ENCODE results near the gene CFAP46.
"Not testable (repeated sequence)": the region's sequence is repeated elsewhere in the genome, so short reads cannot be mapped to it uniquely, and the experiment has no call there.

Gene CFAP46

DNA sequence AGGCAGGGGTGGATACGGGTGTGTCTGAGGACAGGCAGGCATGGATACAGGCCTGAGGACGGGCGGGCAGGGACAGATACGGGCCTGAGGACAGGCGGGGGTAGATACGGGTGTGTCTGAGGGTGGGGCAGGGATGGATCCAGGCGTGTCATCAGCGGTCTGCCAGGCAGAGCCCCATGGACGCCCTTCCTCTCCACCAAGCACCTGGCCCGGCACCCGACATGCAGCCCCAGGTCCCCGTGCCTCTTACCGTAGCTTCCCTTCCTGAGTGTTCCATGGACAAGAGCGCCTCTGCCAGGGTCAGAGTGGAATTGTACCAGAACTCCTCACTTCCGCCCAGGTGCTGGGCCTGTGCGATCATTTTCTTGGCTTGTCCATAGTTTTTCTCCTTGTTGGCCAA lies 81.8 kb downstream of the CFAP46 start:
- no peak for DNase-seq

DNA sequence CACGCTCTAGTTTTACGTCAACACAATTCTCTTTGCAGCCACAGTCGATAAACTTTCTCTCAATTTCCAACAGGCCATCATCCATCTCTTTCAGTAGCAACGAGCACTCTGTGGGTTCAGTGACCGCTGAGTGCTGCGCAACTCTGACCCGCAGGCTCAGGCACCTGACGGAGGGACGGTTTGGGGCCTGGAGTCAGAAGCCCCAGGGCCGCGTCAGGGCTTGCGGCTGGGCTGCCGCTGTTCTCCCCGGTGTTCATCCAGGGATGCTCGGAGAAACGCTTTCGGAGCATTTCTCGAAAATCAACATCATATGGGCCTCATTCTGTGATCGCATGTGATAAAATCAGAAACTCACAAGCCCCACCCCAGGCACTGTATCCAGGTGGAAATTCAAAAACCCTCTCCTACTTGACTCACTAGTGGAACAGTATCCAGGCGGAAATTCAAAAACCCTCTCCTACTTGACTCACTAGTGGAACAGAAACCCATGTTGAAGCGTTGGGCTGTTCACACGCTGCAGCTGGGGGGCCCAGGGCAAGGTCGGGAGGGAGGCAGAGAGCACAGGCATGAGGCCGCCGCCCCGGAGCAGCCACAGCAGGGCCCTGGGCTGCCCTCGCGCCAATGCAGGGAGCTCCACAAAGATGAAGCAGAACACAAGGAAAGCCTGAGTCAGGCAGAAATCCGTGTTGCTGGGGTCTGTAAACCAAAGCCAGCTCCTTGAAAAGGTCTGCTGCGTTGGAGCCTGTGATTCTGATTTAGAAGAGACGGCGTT lies 83.1 kb downstream of the CFAP46 start:
- no peak for DNase-seq

DNA sequence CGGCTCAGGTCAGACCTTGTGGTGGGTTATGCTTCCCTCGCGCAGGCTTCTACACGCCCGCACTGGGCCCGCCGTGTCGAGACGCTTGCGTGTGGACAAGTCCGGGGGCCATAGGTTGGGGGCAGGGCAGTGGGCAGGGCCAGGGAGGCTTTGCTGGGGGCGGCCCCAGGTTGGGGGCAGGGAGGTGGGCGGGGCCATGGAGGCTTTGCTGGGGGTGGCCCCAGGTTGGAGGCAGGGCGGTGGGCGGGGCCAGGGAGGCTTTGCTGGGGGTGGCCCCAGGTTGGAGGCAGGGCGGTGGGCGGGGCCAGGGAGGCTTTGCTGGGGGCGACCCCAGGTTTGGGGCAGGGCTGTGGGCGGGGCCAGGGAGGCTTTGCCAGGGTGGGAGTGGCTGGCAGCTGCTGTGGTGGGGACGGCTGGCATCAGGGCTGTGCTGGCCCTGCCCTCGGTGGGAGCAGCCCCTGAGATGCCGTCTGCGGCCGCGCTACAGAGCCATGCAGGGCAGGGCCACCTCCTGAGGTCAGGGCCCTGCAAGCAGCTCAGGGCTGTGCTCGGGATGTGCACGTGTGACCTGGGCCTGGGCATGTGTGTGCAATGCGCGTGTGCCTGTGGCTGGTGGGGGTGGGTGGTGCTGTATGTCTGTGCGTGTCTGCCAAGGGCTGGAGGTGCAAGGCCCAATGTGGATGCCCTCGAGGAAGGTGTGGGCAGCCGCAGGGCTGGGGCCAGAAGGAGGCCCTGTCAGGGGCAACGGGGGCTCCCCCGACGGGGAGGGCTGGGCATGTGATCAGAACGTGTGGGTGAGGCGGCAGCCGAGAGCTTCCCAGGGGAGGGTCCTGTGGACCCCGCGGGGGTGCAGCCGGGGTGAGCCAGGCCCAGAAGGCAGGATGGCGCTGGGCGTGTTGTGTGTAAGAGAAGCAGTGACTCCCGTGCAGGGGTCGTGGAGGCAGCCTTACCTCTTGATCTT lies 84.0 kb downstream of the CFAP46 start:
- no peak for DNase-seq

DNA sequence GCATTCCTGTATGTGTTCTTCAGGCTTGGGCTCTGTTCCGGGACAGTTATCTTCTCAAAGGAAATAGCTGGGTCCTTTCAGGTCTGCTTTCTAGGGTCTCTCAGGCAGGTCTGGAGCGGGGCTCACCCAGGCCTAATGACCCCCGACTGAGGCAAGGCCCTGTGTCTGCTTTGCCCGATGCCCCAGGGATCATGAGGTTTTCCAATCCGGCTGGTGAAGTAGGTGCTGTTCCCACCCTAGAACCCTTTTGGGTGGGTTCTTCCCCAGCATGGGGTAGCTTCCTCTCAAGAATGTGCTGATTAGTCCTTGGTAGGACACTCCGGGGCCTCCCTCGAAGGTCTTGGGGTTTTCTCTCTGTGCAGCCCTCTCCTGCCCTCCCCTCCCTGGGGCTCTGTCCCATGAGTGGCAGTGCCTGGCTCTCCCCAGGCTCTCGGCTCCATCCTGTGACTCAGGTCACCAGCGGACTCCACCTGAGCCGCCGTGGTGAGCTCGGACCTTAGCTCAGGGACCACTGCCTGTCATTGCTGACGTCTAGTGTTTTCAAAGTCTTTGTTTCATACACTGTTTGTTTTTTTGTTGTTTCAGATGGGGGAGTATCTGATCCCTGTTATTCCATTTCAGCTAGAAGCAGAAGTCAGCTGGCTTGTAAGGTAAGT lies 85.4 kb downstream of the CFAP46 start:
- no peak for DNase-seq

DNA sequence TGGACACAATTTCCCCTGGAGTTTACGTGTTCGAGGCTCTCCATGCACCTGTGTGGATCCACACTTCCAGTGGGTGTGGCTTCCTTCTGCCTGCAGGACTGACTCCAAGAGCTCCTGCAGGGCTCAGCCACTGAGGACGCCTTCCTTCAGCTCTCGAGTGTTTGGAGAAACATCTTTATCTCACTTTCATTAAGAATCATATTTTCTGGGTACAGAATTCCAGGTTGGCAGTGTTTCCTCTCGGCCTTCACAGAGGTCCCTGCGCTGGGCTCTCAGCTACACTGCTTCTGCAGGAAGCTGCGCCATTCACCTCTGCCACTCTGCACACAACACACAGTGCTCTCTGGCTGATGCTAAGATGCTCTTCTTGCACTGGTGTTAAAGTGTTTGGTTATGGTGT lies 86.5 kb downstream of the CFAP46 start:
- no peak for DNase-seq

DNA sequence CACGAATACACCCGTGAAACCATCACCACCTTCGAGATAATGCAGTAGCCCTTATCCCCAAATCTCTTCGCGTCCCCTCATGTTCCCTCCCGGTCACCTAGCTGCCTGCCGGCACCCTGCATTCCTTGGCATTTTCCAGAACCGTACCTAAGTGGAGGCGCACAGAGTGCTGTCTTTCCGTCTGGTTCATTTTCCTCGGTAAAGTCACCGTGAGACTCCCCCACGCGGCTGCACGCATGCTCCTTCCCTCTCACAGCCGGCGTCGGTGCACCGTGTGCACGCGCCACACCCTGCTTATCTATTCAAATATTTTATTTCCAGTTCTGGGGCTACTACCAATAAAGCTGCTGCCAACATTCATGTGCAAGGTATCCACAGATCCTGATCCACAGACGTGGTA lies 90.9 kb downstream of the CFAP46 start:
- DNase-seq, result no peak

DNA sequence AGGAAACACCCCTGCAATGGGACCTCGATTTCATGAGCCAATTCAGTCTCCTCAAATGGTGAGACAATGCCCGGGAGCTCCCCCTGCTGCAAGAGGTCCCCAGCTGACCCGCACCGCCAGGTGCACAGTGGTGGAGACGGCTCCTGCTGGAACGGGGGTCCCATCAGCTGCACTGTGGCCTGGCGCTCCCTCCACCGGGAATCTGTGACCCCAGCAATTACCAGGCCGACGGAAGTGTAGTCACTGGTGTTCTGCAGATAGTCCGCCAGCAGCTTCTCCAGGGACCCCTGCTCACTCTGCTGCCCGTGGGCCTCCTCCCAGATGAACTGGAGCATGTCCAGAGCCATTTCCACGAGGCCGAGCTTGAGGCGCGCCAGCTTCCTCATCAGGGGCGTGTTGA lies 91.5 kb downstream of the CFAP46 start:
- DNase-seq, result no peak

DNA sequence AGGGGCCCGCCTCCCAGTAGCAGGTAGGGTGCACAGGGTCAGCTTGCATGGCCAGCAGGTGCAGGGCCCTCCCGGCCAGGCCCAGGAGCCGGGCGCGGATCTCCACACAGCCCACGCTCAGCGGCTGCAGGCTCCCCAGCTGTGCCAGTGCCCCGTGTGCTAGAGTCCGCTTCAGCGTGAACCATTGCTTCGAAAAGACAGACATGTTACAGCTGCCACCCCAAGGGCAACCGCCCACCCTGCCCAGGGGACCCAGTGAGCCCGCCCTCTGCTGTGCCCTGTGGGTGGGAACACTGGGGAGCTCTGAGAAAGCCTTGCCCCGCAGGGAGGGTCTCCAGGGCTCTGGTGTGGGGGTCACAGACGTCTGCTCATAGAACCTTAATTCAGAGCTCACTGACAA lies 92.1 kb downstream of the CFAP46 start:
- no peak for DNase-seq

DNA sequence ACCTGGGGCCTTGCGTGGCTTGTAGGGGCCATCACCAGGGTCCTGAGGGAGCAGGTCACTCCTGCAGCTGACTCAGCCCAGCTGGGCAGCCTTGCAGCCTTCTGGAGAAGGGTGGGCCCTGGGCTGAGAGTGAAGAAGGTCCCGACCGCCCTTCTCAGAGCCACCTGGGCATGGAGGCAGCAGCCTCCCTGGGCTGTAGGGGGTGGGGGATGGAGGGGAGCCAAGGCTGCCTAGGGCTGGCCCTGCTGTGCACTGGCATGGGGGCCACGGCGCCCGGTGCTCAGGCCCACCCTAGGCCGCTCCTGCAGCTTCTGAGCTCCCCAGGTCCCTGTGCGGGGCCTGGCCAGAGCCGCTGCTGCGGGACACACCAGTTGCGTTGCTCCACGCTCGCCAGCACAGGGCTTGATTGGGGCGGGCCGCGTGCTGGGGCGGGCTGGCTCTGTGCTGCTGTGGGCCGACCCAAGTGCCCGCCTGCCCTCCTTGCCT lies 92.8 kb downstream of the CFAP46 start:
- no peak for DNase-seq

DNA sequence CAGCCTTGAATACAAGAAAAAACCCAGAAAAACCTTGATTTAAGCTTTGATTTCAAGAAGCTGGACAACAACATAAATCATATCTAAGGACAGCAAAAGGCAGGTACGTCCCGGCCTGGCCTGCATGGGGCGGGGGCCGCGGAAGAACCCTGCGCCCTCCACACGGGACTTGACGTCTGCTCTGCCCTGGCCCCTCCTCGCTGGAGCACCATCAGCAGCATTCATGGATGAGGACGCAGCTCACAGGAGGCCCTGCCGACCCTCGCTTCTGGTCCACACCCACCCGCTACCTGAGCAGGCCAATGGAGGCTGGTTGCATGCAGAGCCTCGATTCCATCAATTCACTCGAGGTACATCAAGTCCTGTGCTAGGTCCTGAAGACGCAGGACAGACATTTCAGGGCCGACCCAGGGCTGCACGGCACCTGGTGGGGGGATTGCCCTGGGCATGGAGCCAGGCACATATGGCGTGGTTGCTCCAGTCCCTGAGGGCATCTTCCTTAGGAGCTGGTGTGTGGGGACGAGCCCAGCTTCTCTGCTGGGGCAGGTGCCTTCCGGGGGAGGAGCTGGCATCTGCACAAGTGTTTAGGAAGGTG lies 93.3 kb downstream of the CFAP46 start:
- no peak for DNase-seq

DNA sequence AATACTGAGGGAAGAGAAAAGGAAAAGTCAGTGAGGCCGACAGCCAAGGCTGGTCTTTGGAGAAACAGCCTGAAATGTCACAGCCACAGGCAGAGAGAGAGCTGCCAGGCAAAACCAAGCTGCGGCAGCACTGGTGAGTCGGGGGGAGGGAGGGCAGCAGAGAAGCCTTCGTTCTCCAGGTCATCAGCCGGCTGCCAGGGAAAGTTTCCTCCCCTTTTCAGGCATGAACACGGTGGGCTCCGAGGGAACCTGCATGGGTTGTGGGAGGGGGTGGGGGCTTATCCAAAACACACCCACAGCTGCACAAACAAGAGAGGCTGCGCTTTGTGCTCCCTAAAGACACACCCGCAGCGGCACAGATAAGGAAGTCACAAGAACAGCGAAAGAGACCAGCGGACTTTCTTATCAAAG lies 94.1 kb downstream of the CFAP46 start:
- no peak for DNase-seq

DNA sequence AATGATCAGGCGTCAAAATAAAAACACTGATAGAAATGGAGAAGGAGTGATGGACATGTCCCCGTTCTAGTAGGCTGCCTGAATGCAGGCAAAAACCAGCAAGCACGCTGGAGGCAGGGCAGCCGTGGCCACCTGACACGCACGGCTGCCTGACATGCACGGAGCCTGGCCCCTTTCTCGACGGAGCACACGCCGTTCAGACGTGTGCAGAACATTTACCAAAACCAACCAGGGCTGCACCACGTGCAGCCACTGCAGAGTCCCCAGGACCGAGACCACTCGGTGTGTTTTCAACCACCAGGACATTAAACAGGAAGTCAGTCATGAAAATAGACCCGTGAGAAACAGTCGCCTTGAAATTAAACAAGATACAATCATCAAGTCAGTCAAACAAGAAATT lies 94.5 kb downstream of the CFAP46 start:
- no peak for DNase-seq

DNA sequence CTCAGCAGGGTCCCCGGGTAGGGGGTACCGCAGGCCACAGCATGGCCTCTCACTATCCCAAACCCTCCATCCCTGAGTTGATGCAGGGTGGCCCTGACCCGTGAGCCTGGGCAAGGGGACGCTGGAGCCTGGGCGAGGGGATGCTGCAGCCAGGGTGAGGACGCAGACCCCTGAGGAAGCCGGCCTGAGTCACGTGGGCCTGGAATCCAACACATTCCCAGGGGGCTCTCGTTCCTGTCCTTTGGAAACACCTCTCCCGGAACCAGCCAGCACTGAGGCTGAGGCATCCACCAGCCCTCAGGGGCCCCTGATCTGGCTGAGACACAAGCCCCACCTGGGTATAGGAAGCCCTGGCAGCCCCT lies 95.0 kb downstream of the CFAP46 start:
- no peak for DNase-seq

DNA sequence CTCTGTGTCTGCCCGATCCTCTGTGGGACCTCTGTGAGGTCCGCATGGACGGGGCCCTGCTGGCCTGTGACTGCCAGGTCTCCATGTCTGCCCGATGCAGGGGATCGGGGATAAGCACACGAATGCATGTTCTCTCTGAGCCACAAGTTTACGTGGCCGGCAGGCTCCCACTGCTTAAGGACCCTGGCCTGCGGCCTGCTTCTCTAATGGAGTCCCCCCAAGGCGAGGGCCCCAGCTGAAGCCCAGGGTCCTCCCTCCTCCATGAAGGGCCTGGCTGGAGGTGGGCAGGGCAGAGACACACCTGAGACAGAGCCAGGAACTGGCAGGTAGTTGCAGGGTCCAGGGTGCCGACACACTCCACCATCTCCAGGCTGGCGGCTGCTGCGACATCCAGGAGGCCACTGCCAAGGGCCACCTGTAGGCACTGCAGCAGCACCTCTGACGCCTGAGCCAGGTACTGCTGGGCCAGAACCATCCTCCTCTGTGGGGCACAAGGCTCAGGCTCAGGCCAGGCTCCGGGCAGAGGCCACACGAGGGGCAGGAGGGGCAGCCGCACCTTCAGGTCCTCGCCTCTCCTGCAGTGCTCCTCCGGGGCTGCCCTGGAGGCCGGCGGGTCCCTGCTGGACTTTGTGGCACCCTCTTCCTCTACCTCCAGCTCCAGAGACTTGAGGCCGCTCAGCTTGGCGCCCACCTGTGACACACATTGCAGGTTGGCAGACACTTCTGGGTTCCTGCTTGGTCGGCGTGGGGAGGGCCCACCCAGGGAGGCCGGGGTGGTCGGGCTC lies 95.5 kb downstream of the CFAP46 start:
- no peak for DNase-seq

DNA sequence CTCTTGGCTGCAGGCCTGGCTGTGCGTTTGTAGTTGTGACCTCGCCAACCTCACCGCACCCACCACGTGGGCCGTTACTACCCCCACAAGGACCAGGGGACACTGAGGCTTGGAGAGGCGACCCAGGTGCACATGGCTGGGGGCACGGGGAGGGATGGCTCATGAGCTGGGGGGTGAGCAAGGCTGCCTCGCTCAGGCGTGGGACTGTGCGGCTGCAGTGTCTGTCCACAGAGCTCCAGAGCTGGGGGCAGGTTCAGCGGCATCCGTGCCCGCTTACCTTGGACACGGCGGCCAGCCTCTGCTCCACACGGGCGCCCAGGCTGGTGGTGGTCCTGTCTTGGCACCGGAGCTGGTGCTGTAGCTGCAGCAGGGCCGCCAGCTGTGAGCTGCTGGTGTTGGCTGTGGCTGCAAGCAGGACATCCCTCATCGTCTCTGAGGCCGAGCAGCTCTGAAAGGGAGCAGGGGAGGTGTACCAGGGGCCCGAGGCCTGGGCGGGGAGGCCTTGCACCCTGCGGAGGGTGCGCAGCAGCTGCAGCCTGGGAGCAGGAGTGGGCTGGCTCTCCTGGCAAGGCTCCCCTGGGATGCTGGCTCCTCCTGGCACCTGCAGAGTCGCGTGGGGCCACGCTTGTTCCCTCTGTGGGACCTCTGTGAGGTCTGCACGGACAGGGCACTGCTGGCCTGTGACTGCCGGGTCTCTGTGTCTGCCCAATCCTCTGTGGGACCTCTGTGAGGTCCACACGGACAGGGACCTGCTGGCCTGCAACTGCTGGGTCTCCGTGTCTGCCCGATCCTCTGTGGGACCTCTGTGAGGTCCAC lies 96.4 kb downstream of the CFAP46 start:
- no peak for DNase-seq

DNA sequence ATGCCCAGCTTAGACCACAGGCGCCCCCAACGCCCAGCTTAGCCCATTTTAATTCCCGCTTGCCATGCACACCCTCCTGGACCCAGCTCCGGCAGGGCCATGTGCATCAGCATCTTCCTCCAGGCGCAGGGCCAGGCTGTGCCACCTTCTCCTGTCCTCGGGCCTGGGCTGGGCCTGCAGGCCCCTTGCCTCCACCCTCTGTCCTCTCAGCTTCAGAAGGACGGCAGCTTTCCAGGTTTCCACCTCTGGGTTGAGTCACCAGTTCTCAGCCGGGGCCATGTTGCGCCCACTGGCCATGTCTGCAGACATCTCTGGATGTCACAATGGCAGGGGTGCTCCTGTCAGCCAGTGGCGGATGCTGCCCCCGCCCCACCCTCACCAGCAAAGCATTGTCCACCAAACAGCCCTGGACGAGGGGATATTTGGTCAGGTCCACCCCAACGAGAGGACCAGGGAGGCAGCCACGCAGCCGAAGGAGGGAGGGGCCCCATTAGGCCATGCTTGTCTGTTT lies 97.3 kb downstream of the CFAP46 start:
- no peak for DNase-seq

DNA sequence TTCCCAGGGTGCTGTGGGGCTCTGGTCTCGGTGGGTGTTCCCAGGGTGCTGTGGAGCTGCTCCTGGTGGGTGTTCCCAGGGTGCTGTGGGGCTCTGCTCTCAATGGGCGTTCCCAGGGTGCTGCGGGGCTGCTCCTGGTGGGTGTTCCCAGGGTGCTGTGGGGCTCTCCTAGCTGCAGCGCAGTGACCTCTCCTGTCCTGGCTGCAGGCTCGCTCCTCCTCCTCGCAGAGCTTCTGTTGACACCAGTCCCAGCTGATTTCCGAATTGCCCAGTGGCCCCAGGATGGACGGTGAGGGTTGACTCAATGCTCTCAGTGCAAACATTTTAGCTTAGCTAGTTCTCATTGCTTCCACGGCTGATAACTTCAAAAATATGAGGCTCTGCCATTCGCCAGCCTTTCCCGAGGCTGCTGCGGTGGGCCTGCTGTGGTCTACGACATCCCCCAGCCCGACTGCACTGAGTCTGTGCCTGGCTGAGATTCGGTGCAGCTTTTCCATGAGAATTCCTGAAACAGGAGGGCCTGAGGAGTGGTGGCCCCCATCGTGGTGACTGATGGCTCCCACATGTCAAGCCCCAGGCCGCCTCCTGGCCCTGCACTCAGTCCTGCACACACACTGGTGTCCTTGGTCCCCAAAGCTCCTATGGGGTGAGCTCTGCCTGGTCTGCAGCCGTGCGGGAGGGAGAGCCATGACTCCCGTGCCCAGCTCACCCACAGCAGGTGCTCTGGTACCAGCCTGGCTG lies 98.1 kb downstream of the CFAP46 start:
- no peak for DNase-seq

DNA sequence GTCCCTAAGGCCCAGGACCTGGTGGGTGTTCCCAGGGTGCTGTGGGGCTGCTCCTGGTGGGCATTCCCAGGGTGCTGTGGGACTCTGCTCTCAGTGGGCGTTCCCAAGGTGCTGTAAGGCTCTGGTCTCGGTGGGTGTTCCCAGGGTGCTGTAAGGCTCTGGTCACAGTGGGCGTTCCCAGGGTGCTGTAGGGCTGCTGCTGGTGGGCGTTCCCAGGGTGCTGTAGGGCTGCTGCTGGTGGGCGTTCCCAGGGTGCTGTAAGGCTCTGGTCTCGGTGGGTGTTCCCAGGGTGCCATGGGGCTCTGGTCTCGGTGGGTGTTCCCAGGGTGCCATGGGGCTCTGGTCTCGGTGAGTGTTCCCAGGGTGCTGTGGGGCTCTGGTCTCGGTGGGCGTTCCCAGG lies 99.1 kb downstream of the CFAP46 start:
- not testable (repeated sequence) for DNase-seq

DNA sequence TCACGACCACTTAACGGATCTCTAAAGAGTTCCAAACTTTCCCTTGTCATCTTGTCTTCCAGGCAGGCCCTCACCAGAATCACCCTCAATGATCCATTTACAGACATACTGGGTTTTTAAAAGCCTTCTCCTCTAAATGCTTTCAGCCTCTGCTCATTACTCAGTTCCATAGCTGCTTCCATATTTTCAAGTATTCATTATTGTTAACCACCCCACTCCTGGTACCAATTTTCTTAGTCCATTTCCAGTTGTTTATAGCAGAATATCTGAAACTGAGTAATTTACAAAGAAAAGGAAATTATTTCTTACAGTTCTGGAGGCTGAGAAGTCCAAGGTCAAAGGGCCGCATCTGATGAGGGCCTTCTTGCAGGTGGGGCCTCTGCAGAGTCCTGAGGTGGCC lies 100.0 kb downstream of the CFAP46 start:
- no peak for DNase-seq

DNA sequence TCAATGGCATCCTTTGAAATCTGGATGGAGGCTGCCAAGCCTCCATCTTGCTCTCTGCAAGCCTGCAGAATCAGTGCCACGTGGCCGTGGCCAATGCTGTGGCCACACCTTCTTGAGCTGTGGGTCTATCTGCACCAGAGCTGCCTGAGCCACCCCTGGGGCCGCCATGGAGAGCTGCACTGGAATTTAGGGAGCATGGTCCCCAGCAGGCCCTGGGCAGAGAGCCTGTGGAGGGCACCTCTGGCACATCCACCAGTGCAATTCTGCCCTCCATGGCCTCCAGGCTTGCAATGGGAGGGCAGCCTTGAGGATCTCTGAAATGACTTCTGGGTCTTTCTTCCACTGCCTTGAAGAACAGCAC lies 100.8 kb downstream of the CFAP46 start:
- no peak for DNase-seq

All from inflammatory macrophage treated with lipopolysaccharide for 1 hour (primary cell).